Mucosa of gallbladder (tissue), 1 donor: Measurements from ENCODE around the gene XK. TPM values are rescaled to one million over a fixed set of nuclear protein-coding genes. Genes with fewer than 3 reads are reported as not detected.
"Not testable (repeated sequence)": the region's sequence is repeated elsewhere in the genome, so short reads cannot be mapped to it uniquely, and the experiment has no call there.

Experiments used
- DNase-seq: peaks from one replicate; pipeline ENCODE4 v3.0.0-alpha.2; 2020; ENCODE audit warnings: low spot score
- total RNA-seq: library from RNA; stranded (reverse); gene quantifications from one replicate; pipeline ENCODE4 v1.2.1, GENCODE V29; 2021
- donor health status: DM: no; HTN: no; CAD: no.

Gene XK
- total RNA-seq, result 2.8 TPM

- peak; percentile 30 for DNase-seq
Measured at GRCh38 chrX:37685381-37686359, at the start of gene XK. TSS of gene XK (plus strand) at chrX:37685791. CDS start at chrX:37685962, 171 bp downstream.

GRCh38 chrX:37638047-37638446, 47.5 kb upstream of the XK start:
- DNase-seq, result no peak

- no peak for DNase-seq
Measured at GRCh38 chrX:37640142-37640541, 45.4 kb upstream of the XK start.

GRCh38 chrX:37641859-37642258, 43.7 kb upstream of the XK start:
- DNase-seq, result no peak

GRCh38 chrX:37644381-37645305, 40.9 kb upstream of the XK start:
- DNase-seq, result no peak

GRCh38 chrX:37646254-37646653, 39.3 kb upstream of the XK start:
- DNase-seq, result no peak

GRCh38 chrX:37650879-37651278, 34.7 kb upstream of the XK start:
- not testable (repeated sequence) for DNase-seq

- DNase-seq, result no peak
Measured at GRCh38 chrX:37651921-37652452, 33.6 kb upstream of the XK start.

GRCh38 chrX:37652589-37653231, 32.9 kb upstream of the XK start:
- DNase-seq, result no peak

DNA sequence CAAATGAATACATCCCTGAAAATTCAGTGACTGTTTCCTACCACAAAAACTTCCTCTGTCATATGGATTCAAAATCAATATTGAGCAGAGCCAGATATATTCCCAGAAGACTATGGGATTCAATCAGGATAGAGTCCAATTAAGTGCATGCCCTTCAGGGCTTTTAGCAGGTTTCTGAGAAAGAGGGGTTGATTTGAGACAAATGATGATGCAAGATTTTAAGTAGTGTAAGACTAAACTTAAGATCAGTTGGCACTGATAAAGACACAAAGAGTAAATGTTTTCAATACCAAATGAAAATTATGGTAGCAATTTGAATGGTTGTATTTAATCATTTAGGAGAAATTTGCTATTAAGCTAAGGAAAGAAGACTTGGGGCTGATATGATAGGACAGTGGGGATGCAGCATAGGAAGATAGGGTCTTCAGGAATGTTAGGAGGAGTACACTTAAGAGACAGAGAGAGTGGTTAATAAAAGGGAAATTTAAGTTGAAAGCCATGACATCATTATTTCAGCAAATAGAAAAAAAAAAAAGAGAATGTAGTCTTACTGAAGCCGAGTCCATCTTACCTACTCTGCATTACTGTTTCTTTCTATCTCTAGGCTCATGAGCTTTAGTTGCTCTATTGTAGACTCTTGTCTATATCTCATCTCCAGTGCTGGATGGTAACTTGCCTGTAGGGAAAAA, 32.0 kb upstream of the XK start:
- DNase-seq, result no peak

DNA sequence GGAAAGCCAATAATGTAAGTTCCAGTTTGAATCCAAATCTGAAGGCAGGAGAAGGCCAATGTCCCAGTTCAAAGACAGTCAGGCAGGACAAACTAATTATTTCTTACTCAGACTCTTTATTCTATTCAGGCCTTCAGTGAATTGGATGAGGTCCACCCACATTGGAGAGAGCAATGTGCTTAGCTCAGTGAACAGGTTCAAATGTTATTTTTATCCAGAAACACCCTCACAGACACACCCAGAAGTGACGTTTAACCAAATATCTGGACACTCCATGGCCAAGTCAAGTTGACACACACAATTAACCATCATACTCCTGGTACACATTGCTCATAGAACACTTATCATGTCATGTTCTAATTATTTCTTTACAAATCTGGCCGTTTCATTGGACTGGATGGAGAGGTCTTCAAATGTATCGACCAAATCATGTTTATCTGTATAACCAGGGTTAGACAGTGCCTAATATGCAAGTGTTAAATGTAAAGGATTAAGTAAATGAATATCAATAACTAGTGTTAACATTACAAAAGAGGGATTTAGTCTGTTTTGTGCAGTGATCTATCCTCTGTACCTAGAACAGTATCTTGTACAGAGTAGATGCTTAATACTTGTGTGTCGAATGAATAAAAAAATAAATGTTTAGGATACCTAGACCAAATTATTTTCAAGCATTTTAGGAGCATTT, 27.1 kb upstream of the XK start:
- no peak for DNase-seq

- DNase-seq, result no peak
Measured at GRCh38 chrX:37659047-37659446, 26.5 kb upstream of the XK start.

- DNase-seq, result no peak
Measured at GRCh38 chrX:37662181-37662580, 23.4 kb upstream of the XK start.

GRCh38 chrX:37666516-37666915, 19.1 kb upstream of the XK start:
- no peak for DNase-seq

DNA sequence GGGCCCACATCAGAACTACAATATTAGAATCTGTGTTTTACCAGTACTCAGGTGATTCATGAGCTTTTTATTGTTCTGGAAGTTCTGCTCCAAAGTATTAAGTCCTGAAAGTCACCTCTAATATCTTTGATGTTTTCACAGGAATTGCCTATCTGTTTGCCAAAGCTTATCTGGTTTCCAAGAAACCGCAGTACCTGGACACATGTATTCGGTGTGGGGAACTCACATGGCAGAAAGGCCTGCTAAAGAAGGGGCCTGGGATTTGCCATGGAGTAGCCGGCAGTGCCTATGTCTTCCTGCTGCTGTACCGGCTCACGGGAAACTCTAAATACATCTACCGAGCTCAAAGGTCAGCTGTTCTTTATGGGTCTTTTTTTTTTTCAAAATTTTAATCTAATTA, 18.4 kb upstream of the XK start:
- DNase-seq, result no peak

- no peak for DNase-seq
Measured at GRCh38 chrX:37672563-37672962, 13.0 kb upstream of the XK start.

- no peak for DNase-seq
Measured at GRCh38 chrX:37676811-37677210, 8.8 kb upstream of the XK start.

GRCh38 chrX:37677243-37677642, 8.3 kb upstream of the XK start:
- no peak for DNase-seq

GRCh38 chrX:37677765-37678164, 7.8 kb upstream of the XK start:
- no peak for DNase-seq

- DNase-seq, result no peak
Measured at GRCh38 chrX:37678574-37678973, 7.0 kb upstream of the XK start.

- no peak for DNase-seq
Measured at GRCh38 chrX:37679230-37679629, 6.4 kb upstream of the XK start.
